Colonic mucosa (tissue), 4 donors: ENCODE data around the gene MDN1. TPM values are rescaled to one million over a fixed set of nuclear protein-coding genes. Genes with fewer than 3 reads are reported as not detected.
A peak's percentile ranks its signal among the peaks of the same experiment; 100 is the strongest.

ENCODE experiments used
- DNase-seq: peaks from one replicate; pipeline ENCODE4 v3.0.0-alpha.2; 2020
- H3K27ac ChIP-seq: fragments of 200-600 bp; one replicate; pipeline ENCODE4 v1.8.0; 2021
- H3K27me3 ChIP-seq: fragments of 200-600 bp; one replicate; pipeline ENCODE4 v1.8.0; 2021
- H3K36me3 ChIP-seq: fragments of 200-600 bp; one replicate; pipeline ENCODE4 v1.8.0; 2021
- H3K4me1 ChIP-seq: fragments of 200-600 bp; one replicate; pipeline ENCODE4 v1.8.0; 2021; ENCODE audit warnings: mild to moderate bottlenecking
- H3K4me3 ChIP-seq: fragments of 200-600 bp; one replicate; pipeline ENCODE4 v1.8.0; 2021
- H3K9ac ChIP-seq, 2 donors: one replicate each; pipeline ENCODE4 v1.7.0; 2013; ENCODE audit warnings: control low read depth in 2 of 2, low read depth in 2 of 2, low read length in 2 of 2
- H3K9me3 ChIP-seq: fragments of 200-600 bp; one replicate; pipeline ENCODE4 v1.8.0; 2021
- intact Hi-C: fragments of 100-400 bp; cut with DNase I; formaldehyde crosslinking; loops from one replicate; pipeline ENCODE4 v1.14.1; 2022
- total RNA-seq, 2 donors: library from RNA; stranded (reverse); fragmentation: NEBNext Ultra II Directional in 1 of 2; extraction: Animal tissue kit (Norgen Biotek cat#: 25700) in 1 of 2; gene quantifications; one replicate each; pipeline ENCODE4 v1.2.1, GENCODE V29; 2021
- TF ChIP-seq, protein P1 (sequence below): fragments of 200-600 bp; IDR thresholded peaks from one replicate; pipeline ENCODE4 v1.8.0; 2022; ENCODE audit warnings: antibody characterized with exemption, mild to moderate bottlenecking
- donor health status: healthy.
- donor health status: DM: no; HTN: no; CAD: no.
- donor health status: DM: no; HTN: no; CAD: no.

MDN1 gene
- total RNA-seq, 2 donors from 2014 or later: 17.5 to 30.7 TPM

GRCh38 chr6:89840538-89840937 is 20.9 kb upstream of the MDN1 start:
- Histone ChIP-seq H3K4me1 (no peaks in the 10 kb centered on the region), H3K27ac (no peak overlapping the region), H3K9ac (no peak overlapping the region), H3K9me3 (no peaks in the 10 kb centered on the region), H3K36me3 (no peaks in the 10 kb centered on the region), H3K27me3 (no peaks in the 10 kb centered on the region), H3K4me3 (no peak overlapping the region)
- TF ChIP-seq, protein P1, sequence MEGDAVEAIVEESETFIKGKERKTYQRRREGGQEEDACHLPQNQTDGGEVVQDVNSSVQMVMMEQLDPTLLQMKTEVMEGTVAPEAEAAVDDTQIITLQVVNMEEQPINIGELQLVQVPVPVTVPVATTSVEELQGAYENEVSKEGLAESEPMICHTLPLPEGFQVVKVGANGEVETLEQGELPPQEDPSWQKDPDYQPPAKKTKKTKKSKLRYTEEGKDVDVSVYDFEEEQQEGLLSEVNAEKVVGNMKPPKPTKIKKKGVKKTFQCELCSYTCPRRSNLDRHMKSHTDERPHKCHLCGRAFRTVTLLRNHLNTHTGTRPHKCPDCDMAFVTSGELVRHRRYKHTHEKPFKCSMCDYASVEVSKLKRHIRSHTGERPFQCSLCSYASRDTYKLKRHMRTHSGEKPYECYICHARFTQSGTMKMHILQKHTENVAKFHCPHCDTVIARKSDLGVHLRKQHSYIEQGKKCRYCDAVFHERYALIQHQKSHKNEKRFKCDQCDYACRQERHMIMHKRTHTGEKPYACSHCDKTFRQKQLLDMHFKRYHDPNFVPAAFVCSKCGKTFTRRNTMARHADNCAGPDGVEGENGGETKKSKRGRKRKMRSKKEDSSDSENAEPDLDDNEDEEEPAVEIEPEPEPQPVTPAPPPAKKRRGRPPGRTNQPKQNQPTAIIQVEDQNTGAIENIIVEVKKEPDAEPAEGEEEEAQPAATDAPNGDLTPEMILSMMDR: no peak
- intact Hi-C loops: no loop called here
- DNase-seq: no peak

GRCh38 chr6:89836639-89837222 is 17.1 kb upstream of the MDN1 start:
- Histone ChIP-seq H3K4me3 (no peak overlapping the region), H3K36me3 (no peaks in the 10 kb centered on the region), H3K27me3 (no peaks in the 10 kb centered on the region), H3K9ac (no peak overlapping the region), H3K27ac (no peak overlapping the region), H3K4me1 (peaks cover 5% of the 10 kb centered on the region), H3K9me3 (no peaks in the 10 kb centered on the region)
- intact Hi-C loops: no loop called here
- no peak for DNase-seq
- TF ChIP-seq, protein P1: no peak

GRCh38 chr6:89834884-89835792 is 15.5 kb upstream of the MDN1 start:
- H3K36me3 ChIP-seq: no peaks in the 10 kb centered on the region
- H3K27ac ChIP-seq: no peak overlapping the region
- no peaks in the 10 kb centered on the region for H3K9me3 ChIP-seq
- no peak overlapping the region for H3K9ac ChIP-seq
- H3K4me1 ChIP-seq: peaks cover 10% of the 10 kb centered on the region
- no peaks in the 10 kb centered on the region for H3K27me3 ChIP-seq
- TF ChIP-seq, protein P1: no peak
- H3K4me3 ChIP-seq: no peak overlapping the region
- DNase-seq: no peak
- intact Hi-C loops: no loop called here

GRCh38 chr6:89830170-89830809 is 10.7 kb upstream of the MDN1 start:
- Histone ChIP-seq H3K4me3 (peak overlapping the region; percentile 94), H3K36me3 (no peaks in the 10 kb centered on the region), H3K9ac (peak overlapping the region; percentile 87 to 97), H3K27ac (peak overlapping the region; percentile 69), H3K27me3 (no peaks in the 10 kb centered on the region), H3K4me1 (peaks cover 10% of the 10 kb centered on the region), H3K9me3 (no peaks in the 10 kb centered on the region)
- no peak for DNase-seq
- TF ChIP-seq, protein P1: no peak
- intact Hi-C loops: no loop called here

DNA sequence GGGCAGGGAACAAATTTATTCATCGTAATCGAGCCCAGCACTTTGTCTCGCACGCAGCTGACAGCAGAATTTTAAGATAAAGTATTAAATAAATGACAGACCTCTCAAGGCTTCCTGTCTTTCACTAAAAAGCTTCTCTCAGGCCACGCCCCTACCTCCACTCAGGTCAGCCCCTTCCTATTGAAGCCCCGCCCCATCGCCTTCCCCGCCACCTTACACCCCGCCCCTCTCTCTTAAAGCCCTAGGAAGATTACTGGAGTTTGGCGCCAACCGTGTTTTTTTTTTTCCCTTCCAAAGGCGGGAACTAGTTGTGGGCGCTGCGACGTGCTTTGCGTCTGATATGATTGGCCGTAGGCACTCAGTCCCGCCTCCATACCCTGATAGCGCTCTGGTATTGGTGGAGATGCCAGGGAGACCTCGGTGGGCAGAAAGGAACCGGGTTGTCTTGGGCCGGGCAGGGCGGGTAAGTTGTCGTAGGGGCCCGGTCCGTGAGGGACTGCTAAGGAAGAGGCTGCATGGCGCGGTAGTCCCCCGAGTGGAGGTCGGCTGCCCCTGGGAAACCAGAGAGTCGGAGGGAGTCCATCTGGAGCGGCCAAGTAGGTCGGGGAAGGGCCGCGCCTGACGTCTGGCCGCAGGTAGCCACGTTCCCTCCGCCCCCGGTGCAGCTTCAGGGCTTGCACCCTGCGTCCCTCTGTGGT is 10.0 kb upstream of the MDN1 start, which contains the start of gene CASP8AP2:
Gene CASP8AP2 (plus strand): TSS at position 409 of the 698 bp plus-strand sequence.
- Histone ChIP-seq H3K9ac (peak within 1 kb of the TSS; percentile 87 to 97), H3K27me3 (no peaks in the 10 kb centered on the region), H3K27ac (peak within 1 kb of the TSS; percentile 93), H3K36me3 (no peaks in the 10 kb centered on the region), H3K4me1 (peaks cover 5% of the 10 kb centered on the region), H3K4me3 (peak within 1 kb of the TSS; percentile 94), H3K9me3 (no peaks in the 10 kb centered on the region)
- intact Hi-C loops: no loop called here
- DNase-seq: peak; percentile 97
- TF ChIP-seq, protein P1: no peak
